ENCODE measurements around the gene TWIST2. TPM values are rescaled to one million over a fixed set of nuclear protein-coding genes. Genes with fewer than 3 reads are reported as not detected.

Gene TWIST2
- total and polyA plus RNA-seq, 2 donors from 2014 or later = 0.56 to 1.4 TPM

GRCh38 chr2:238927746-238928519 lies 80.0 kb downstream of the TWIST2 start:
- no peak for FAIRE-seq
- no peaks in the 10 kb centered on the region for H3K36me3 ChIP-seq (ENCODE audit: control insufficient read depth in 2 of 3, insufficient read depth in 3 of 3, low read length in 3 of 3)
- H3K27ac ChIP-seq (ENCODE audit: low read depth in 2 of 2, low read length in 2 of 2) = no peak overlapping the region
- H3K4me1 ChIP-seq (ENCODE audit: control insufficient read depth in 2 of 3, insufficient read depth in 2 of 3, low read depth in 1 of 3, low read length in 3 of 3) = peaks cover 0 to 3% (median 0%) of the 10 kb centered on the region in 3 donors
- DNase-seq = peak in 2 of 5 donors; percentile 18 to 45
- no peak overlapping the region for H3K9ac ChIP-seq (ENCODE audit: low read length in 3 of 3)
- H3K9me3 ChIP-seq (ENCODE audit: control insufficient read depth in 2 of 3, insufficient read depth in 1 of 3, low read length in 3 of 3) = peaks cover 0 to 4% (median 0%) of the 10 kb centered on the region in 3 donors
- intact Hi-C loops (cut with DNase I) = no loop called here
- H3K27me3 ChIP-seq (ENCODE audit: control insufficient read depth, insufficient read depth, low read length) = no peaks in the 10 kb centered on the region
- no peak overlapping the region for H3K4me3 ChIP-seq (ENCODE audit: low read length in 3 of 3)
- TF ChIP-seq CTCF (IDR thresholded peaks at IDR 0.05; ENCODE audit: borderline replicate concordance, extremely low read depth, insufficient read depth) = no peak

- H3K9me3 ChIP-seq (ENCODE audit: control insufficient read depth in 2 of 3, insufficient read depth in 1 of 3, low read length in 3 of 3) = peaks cover 0 to 4% (median 0%) of the 10 kb centered on the region in 3 donors
- H3K27me3 ChIP-seq (ENCODE audit: control insufficient read depth, insufficient read depth, low read length) = no peaks in the 10 kb centered on the region
- H3K27ac ChIP-seq (ENCODE audit: low read depth in 2 of 2, low read length in 2 of 2) = no peak overlapping the region
- peaks cover 0 to 3% (median 0%) of the 10 kb centered on the region in 3 donors for H3K4me1 ChIP-seq (ENCODE audit: control insufficient read depth in 2 of 3, insufficient read depth in 2 of 3, low read depth in 1 of 3, low read length in 3 of 3)
- FAIRE-seq = no peak
- peak in 2 of 5 donors; percentile 36 to 50 for DNase-seq
- no peak overlapping the region for H3K9ac ChIP-seq (ENCODE audit: low read length in 3 of 3)
- no peak overlapping the region for H3K4me3 ChIP-seq (ENCODE audit: low read length in 3 of 3)
- intact Hi-C loops (cut with DNase I) = no loop called here
- no peaks in the 10 kb centered on the region for H3K36me3 ChIP-seq (ENCODE audit: control insufficient read depth in 2 of 3, insufficient read depth in 3 of 3, low read length in 3 of 3)
- TF ChIP-seq CTCF (IDR thresholded peaks at IDR 0.05; ENCODE audit: borderline replicate concordance, extremely low read depth, insufficient read depth) = no peak
These were observed 80.8 kb downstream of the TWIST2 start for GRCh38 chr2:238928520-238929241.

- no peak for TF ChIP-seq CTCF (IDR thresholded peaks at IDR 0.05; ENCODE audit: borderline replicate concordance, extremely low read depth, insufficient read depth)
- Histone ChIP-seq H3K4me1 (ENCODE audit: control insufficient read depth in 2 of 3, insufficient read depth in 2 of 3, low read depth in 1 of 3, low read length in 3 of 3) (peaks cover 0 to 3% (median 0%) of the 10 kb centered on the region in 3 donors), H3K4me3 (ENCODE audit: low read length in 3 of 3) (no peak overlapping the region), H3K27me3 (ENCODE audit: control insufficient read depth, insufficient read depth, low read length) (no peaks in the 10 kb centered on the region), H3K9me3 (ENCODE audit: control insufficient read depth in 2 of 3, insufficient read depth in 1 of 3, low read length in 3 of 3) (peaks cover 0 to 9% (median 0%) of the 10 kb centered on the region in 3 donors), H3K27ac (ENCODE audit: low read depth in 2 of 2, low read length in 2 of 2) (no peak overlapping the region), H3K9ac (ENCODE audit: low read length in 3 of 3) (no peak overlapping the region), H3K36me3 (ENCODE audit: control insufficient read depth in 2 of 3, insufficient read depth in 3 of 3, low read length in 3 of 3) (no peaks in the 10 kb centered on the region)
- FAIRE-seq (no peak), DNase-seq (peak in 3 of 5 donors; percentile 49 to 92 (median 76))
- intact Hi-C loops (cut with DNase I) = no loop called here
These were observed 81.6 kb downstream of the TWIST2 start for GRCh38 chr2:238929242-238930081.
